Non-pigmented ciliary epithelial cell (primary cell): Measurements from ENCODE around the gene STRBP.
"Not testable (repeated sequence)": the region's sequence is repeated elsewhere in the genome, so short reads cannot be mapped to it uniquely, and the experiment has no call there.

Experiments
- DNase-seq: peaks from one replicate; pipeline ENCODE4 v3.0.0-alpha.2; 2010; ENCODE audit warnings: low read depth

Gene STRBP

GRCh38 chr9:123283048-123283408 lies 14.6 kb upstream of the STRBP start:
- DNase-seq, result no peak

- no peak for DNase-seq
These were observed 14.1 kb upstream of the STRBP start for GRCh38 chr9:123282362-123283047.

DNA sequence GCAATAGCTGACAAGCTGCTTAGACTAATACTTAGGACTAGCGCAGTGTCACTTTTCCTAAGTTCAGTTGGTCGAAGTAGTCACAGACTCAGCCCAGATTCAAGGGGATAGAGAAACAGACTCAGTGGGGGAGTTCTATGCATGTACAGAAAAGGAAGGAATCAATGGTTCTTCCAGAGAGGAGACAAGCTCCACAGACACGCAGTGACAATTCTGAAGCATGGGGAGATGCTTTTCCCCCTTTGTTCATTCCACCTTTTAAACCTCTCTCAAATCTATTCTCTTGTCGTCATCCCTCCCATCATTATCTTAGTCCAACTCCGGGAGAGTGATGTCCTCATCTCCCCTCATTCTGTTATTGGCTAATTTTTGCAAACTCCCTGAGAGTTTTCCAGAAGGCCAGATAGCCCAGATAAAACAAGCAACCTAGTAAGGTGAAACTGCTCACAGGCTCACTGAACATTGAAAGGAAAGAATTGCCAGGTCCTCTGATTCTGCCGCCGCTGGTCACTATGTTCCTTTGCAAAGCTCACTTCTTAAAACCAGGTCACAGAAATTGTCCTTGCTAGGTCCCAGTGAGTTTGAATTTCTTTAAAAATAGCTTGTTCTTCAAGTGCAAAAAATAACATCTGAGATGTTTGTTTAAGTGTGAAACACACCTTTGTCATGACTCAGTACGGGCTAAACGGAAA lies 13.4 kb upstream of the STRBP start:
- DNase-seq, result no peak

DNA sequence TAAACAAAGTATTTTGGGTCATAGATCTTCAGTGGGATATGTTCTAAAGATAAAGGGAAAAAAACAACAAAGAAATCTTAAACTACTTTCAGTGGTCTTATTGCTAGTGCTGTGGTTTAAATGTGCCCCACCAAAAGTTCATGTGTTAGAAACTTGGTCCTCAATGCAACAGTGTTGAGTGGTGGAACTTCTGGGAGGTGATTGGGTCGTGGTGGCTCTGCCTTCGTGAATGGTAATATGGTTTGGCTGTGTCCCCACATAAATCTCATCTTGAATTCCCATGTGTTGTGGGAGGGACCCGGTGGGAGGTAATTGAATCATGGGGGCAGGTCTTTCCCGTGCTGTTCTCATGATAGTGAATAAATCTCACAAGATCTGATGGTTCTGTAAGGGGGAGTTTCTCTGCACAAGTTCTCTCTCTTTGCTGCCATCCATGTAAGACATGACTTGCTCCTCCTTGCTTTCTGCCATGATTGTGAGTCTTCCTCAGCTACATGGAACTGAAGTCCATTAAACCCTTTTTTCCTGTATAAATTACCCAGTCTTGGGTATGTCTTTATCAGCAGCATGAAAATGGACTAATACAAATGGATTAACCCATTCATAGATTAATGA lies 10.6 kb upstream of the STRBP start:
- not testable (repeated sequence) for DNase-seq

DNA sequence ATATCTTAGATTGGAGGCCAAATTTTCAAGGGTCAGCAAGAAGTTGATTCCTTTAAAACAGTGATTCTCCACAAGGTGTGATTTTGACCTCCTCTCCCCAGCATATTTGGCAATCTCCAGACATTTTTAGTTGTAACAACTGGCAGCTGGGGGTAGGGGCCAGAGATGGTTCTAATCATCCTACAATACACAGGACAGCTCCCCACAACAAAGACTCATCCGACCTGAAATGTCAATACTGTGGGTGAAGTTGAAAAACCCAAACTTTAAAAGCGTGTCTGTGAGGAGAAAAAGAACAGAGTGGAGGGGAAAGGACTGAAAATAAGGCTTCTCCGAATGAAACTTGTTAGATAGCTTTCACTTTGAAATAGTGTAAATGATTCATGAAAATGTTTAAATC lies 10.0 kb upstream of the STRBP start:
- no peak for DNase-seq

GRCh38 chr9:123276551-123276950 lies 8.2 kb upstream of the STRBP start:
- DNase-seq, result no peak

- not testable (repeated sequence) for DNase-seq
These were observed 2.7 kb upstream of the STRBP start for GRCh38 chr9:123271133-123271532.

DNA sequence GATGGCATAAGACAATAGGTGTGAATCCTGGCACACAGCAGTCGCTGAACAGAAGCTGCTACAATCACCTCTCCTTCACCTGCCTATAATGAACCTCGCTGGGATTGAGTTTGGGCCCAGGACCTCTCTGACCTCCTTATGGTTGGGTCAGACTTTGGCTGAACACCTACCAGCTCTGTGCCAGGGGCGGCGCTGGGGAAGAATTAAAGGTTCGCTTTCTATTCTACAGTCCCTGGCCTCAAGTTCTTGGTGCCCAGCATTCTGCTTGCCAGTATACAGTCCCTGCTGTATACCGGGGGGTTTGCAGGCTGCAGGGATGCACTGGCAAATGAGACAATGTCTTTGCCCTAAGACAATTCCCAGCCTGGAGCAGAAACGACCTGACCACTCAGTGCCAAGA lies 895 bp upstream of the STRBP start:
- no peak for DNase-seq

GRCh38 chr9:123268199-123268464 lies 254 bp downstream of the STRBP start:
- DNase-seq, result no peak

- no peak for DNase-seq
These were observed 746 bp downstream of the STRBP start for GRCh38 chr9:123267481-123268198.

- DNase-seq, result no peak
These were observed 1.6 kb downstream of the STRBP start for GRCh38 chr9:123266655-123267399.

DNA sequence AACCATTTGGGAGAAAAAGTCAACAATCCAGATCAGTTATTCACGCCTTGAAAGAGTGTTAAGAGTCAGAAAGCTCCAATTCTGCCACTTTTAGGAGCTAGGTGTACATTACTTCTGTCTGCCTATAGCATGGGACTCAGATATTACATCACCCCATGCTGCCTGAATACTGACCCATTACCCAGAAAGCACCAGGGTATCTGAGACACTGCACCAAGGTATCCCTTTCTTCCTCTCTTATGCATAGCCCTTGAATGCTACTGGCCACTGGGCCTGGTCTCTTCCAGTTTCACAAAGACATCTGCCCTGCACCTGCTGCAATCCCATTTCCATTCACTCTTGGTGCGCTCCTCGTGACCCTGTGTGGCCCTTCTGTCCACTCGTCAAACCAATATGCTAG lies 2.6 kb downstream of the STRBP start:
- no peak for DNase-seq

DNA sequence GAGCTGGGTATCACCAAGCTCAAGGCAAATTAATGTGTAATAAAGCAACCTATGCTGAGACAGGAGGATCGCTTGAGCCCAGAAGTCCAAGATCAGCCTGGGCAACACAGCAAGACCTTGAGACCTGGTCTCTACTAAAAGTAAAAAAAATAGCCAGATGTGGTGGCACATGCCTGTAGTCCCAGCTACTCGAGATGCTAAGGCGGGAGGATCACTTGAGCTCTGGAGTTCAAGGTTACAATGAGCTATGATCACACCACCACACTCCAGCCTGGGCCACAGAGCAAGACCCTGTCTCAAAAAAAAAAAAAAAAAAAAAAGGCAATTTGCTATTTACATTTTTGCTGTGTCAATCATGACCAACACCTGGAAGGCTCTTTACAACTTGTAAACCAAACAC lies 5.2 kb downstream of the STRBP start:
- DNase-seq, result no peak

DNA sequence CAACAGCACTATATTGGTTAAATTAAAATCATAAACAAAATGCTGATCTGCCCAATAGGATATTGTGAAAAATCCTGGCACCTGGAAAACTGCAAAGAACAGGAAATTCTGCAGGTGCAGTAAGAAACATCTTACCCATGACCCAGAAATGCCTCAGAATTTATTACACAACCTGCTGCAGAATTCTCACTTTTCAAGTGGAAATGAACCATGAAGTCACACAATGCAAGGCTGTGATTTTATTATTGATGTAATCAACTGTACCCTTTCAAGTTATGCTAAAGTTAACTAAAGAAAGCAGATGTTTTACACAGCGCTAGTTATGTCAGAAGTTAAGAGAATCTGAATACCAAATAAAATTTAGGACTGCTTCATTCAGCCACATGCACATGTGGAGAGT lies 6.0 kb downstream of the STRBP start:
- no peak for DNase-seq

DNA sequence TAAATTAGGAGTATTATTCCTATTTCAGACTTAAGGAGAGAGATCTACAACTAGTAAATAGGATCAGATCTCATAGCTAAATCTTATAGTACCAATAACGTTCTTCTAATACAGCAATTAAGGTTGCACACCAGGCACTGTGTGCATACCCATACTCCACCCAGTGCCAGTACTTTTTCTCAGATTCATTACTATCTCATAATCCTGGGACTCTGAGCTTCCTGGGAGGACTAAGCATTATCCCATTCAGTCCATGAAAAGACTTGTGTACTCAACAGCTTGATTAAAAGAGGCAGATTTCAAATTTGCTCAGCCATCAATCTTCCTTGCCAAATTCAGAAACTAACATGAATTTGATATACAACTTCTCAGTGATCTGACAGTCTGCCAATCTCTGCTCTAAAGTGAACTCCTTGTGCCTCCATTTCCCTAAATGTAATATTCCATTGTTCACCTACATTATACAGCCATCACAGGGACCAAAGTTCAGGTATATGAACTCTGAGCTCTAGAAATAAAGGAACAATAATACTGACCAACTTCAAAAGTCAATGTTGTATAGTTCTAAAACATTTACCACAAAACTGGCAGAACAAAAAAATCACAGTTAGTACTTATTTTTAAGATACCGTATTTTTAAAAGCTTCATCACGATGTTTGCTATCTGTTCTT lies 7.2 kb downstream of the STRBP start:
- DNase-seq, result no peak

- no peak for DNase-seq
These were observed 8.0 kb downstream of the STRBP start for GRCh38 chr9:123260340-123260739.

GRCh38 chr9:123257276-123257675 lies 11.1 kb downstream of the STRBP start:
- DNase-seq, result no peak

- DNase-seq, result no peak
These were observed 12.7 kb downstream of the STRBP start for GRCh38 chr9:123255718-123256117.

DNA sequence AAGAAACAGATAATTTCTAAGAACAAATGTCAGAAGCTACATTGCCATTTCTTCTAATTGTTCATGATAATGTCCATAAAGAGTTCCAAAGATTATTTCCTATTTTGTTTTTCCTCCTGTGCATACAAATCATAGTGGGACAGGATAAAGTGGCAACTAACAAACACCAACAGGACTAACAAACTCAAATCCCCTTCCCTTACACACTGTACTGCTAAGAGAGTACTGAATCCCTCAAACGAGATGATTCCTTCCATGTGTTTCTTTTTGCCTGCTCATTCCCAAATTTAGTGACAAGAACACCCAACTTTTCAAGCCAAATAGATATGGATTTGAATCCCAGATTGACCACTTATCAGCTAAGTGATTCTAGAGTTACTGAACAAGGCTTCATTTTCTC lies 15.2 kb downstream of the STRBP start:
- no peak for DNase-seq

DNA sequence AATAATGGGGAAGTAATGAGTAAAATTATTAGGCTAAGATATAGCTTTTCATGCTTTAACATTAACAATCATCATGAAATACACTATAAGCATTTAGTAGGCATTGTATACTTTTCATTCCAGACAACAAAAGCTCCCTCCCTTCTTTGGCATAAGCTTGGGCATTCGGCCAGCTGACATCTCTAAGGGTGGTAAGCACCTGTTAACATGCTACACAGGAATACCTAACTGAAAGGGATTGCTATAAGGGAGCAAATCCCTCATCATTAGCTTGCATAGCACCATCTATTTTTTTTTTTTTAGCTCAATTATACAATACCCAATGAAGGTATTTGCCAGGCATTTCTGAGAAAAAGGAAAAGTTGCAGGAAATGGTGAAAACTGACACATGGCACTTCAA lies 16.6 kb downstream of the STRBP start:
- no peak for DNase-seq

DNA sequence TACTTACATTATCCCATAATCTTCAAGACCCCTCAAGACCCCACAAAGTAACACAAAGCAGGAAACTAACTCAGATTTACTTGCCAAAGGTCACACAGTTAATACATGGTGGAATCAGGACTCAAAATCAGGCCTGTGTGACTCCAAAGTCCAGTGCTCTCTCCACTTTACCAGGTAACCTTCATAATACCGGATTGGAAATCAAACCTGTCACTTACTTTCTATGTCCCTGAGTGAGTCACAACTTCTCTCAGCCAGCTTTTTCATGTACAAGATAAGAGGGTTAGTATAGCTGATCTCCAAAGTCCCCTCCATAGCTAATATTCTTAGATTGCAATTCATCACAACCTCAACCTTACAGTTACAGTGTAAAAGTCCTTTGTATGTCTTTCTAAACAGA lies 17.1 kb downstream of the STRBP start:
- no peak for DNase-seq

DNA sequence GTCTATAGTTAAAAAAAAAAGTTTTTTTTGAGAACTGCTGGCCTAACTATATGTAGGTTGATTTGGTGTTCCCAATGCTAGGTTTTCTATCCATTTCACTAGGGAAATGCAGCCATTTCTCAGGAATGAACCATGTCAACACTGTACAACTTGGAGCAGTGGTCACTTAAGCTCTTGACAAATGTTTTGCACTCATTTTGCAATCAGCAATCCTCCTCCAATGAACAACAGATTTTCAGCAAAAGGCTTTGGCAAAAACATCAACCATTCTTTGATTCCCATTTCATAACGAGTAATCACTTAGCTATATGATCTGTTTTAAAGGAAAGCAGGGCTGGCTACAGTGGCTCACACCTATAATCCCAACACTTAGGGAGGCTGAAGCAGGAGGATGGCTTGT lies 17.9 kb downstream of the STRBP start:
- no peak for DNase-seq
